CD14-positive monocyte (primary cell): Measurements from ENCODE around the gene ALDH1B1. TPM values are rescaled to one million over a fixed set of nuclear protein-coding genes. Genes with fewer than 3 reads are reported as not detected.

Experiments
- DNase-seq, 3 donors: peaks; one replicate each; pipeline ENCODE4 v3.0.0-alpha.2; 2011 to 2022
- H2AFZ ChIP-seq: 2 replicates; pipeline ENCODE4 v1.6.0; 2012; ENCODE audit warnings: mild to moderate bottlenecking, low read depth, low read length, inconsistent platforms; ENCODE audit not compliant: insufficient read depth, poor library complexity, severe bottlenecking
- H3K27ac ChIP-seq, 2 donors: 1 replicate in 1 of 2; 2 replicates in 1 of 2; pipeline ENCODE4 v1.5.1; 2012 to 2013; ENCODE audit warnings: low read length in 2 of 2, control low read depth in 1 of 2, inconsistent platforms in 1 of 2, low read depth in 1 of 2, mild to moderate bottlenecking in 1 of 2
- H3K27me3 ChIP-seq, 2 donors: one replicate each; pipeline versions ENCODE4 v1.6.0 to v1.6.1; 2011 to 2013; ENCODE audit warnings: low read length in 2 of 2; ENCODE audit not compliant: control insufficient read depth in 2 of 2, insufficient read depth in 2 of 2
- H3K36me3 ChIP-seq, 2 donors: replicated peaks in 1 of 2; 1 replicate in 1 of 2; 2 replicates in 1 of 2; pipeline versions ENCODE4 v1.5.1 to v1.6.1; 2012 to 2013; ENCODE audit warnings: low read length in 2 of 2, control low read depth in 1 of 2, inconsistent platforms in 1 of 2, mild to moderate bottlenecking in 1 of 2; ENCODE audit not compliant: insufficient read depth in 2 of 2, control insufficient read depth in 1 of 2
- H3K4me1 ChIP-seq, 2 donors: 1 replicate in 1 of 2; 2 replicates in 1 of 2; pipeline versions ENCODE4 v1.5.1 to v1.6.1; 2012 to 2013; ENCODE audit warnings: low read length in 2 of 2, control low read depth in 1 of 2, inconsistent platforms in 1 of 2, mild to moderate bottlenecking in 1 of 2, moderate library complexity in 1 of 2; ENCODE audit not compliant: insufficient read depth in 2 of 2, control insufficient read depth in 1 of 2
- H3K4me2 ChIP-seq: replicated peaks from 2 replicates; pipeline ENCODE3; 2012; ENCODE audit warnings: low read length, moderate library complexity, mild to moderate bottlenecking; ENCODE audit not compliant: poor library complexity, severe bottlenecking; ENCODE audit errors: extremely low read depth
- H3K4me3 ChIP-seq, 3 experiments: fragments of 200-600 bp in 1 of 3; sonication (generic) in 1 of 3; replicated peaks in 1 of 3; 1 replicate in 2 of 3; 2 replicates in 1 of 3; pipeline ENCODE4 v1.5.1; 2011 to 2013; ENCODE audit warnings: low read length in 3 of 3, mild to moderate bottlenecking in 3 of 3, control low read depth in 2 of 3, low read depth in 2 of 3, inconsistent platforms in 1 of 3, moderate library complexity in 1 of 3
- H3K79me2 ChIP-seq: 2 replicates; pipeline ENCODE4 v1.6.0; 2012; ENCODE audit warnings: mild to moderate bottlenecking, control low read depth, inconsistent platforms, low read length, moderate library complexity; ENCODE audit not compliant: insufficient read depth
- H3K9ac ChIP-seq: 2 replicates; pipeline ENCODE4 v1.6.0; 2017; ENCODE audit warnings: low read length, mild to moderate bottlenecking; ENCODE audit not compliant: insufficient read depth, poor library complexity, severe bottlenecking
- H3K9me3 ChIP-seq, 2 donors: replicated peaks in 1 of 2; 1 replicate in 1 of 2; 2 replicates in 1 of 2; pipeline versions ENCODE4 v1.5.1 to v1.6.1; 2012 to 2013; ENCODE audit warnings: low read length in 2 of 2, control low read depth in 1 of 2; ENCODE audit not compliant: control insufficient read depth in 1 of 2, insufficient read depth in 1 of 2
- H4K20me1 ChIP-seq: 2 replicates; pipeline ENCODE4 v1.6.0; 2012; ENCODE audit warnings: mild to moderate bottlenecking, low read length, control low read depth, moderate library complexity; ENCODE audit not compliant: insufficient read depth
- H3K27ac Mint-ChIP-seq, 7 donors: one replicate each; pipeline ENCODE4 v1.8.0; 2020; ENCODE audit warnings: mild to moderate bottlenecking in 7 of 7, mixed read lengths in 7 of 7, moderate library complexity in 6 of 7, inconsistent platforms in 2 of 7
- H3K27me3 Mint-ChIP-seq, 3 donors: one replicate each; pipeline ENCODE4 v1.8.0; 2021 to 2022; ENCODE audit warnings: low read depth in 3 of 3, mild to moderate bottlenecking in 3 of 3, mixed read lengths in 3 of 3, moderate library complexity in 3 of 3, inconsistent platforms in 1 of 3
- H3K36me3 Mint-ChIP-seq, 2 donors: one replicate each; pipeline ENCODE4 v1.8.0; 2020; ENCODE audit warnings: mixed read lengths in 2 of 2, inconsistent platforms in 1 of 2, mild to moderate bottlenecking in 1 of 2
- H3K4me1 Mint-ChIP-seq: one replicate; pipeline ENCODE4 v1.8.0; 2020; ENCODE audit warnings: mild to moderate bottlenecking, mixed read lengths
- H3K4me3 Mint-ChIP-seq, 2 donors: one replicate each; pipeline ENCODE4 v1.8.0; 2020; ENCODE audit warnings: mild to moderate bottlenecking in 2 of 2, mixed read lengths in 2 of 2, moderate library complexity in 1 of 2
- H3K9me3 Mint-ChIP-seq, 7 donors: one replicate each; pipeline ENCODE4 v1.8.0; 2020 to 2022; ENCODE audit warnings: mixed read lengths in 7 of 7, mild to moderate bottlenecking in 6 of 7, moderate library complexity in 6 of 7, inconsistent platforms in 2 of 7
- WGBS: methylation state at CpG from one replicate; pipeline ENCODE4 v1.1.5; 2013; ENCODE audit warnings: missing lambda C conversion rate; ENCODE audit not compliant: insufficient coverage; 5-methylcytosine and 5-hydroxymethylcytosine counted together
- intact Hi-C, 2 donors: fragments of 100-400 bp; cut with micrococcal nuclease; formaldehyde crosslinking; loops; one replicate each; pipeline versions ENCODE4 v1.15.0 to v1.15.1; 2023
- polyA minus RNA-seq: library from RNA; depleted of rRNA, polyadenylated mRNA; stranded (reverse); fragments of >200 nt; gene quantifications from 2 replicates; pipeline ENCODE4 v1.2.3, GENCODE V29; 2012
- polyA plus RNA-seq, 3 donors: library from polyadenylated mRNA; depleted of rRNA in 1 of 3; unstranded in 2 of 3; stranded (reverse) in 1 of 3; fragments of 300-500 nt in 2 of 3; fragments of >200 nt in 1 of 3; fragmentation: Illumina TruSeq in 2 of 3; gene quantifications; 1 replicate in 2 of 3; 2 replicates in 1 of 3; pipeline ENCODE4 v1.2.3, GENCODE V29; 2012 to 2021
- total RNA-seq, 12 experiments: library from RNA in 1 of 12; stranded (reverse) in 1 of 12; fragments of 120-200 nt in 1 of 12; gene quantifications; one replicate each; pipeline ENCODE4 v1.2.4 and lab custom pipeline; 2013 to 2026; ENCODE audit warnings: mixed read lengths in 6 of 12, inconsistent platforms in 1 of 12
- TF ChIP-seq, protein P1 (sequence below): fragments of 200-600 bp; IDR thresholded peaks from one replicate; pipeline ENCODE4 v1.8.0; 2022; ENCODE audit warnings: antibody characterized with exemption, mild to moderate bottlenecking

Gene ALDH1B1
- total RNA-seq (2013), result 1.9 TPM
- polyA plus RNA-seq (1 to 10 TPM in 2 of 3 donors, under 1 TPM in 1; 1.00 to 4.5 (median 3.8) TPM), polyA minus RNA-seq (2.4 and 3.1 TPM in 2 replicates), total RNA-seq (lab: John Stamatoyannopoulos, UW) (0.34 to 2.5 (median 1.1) reads per million in 11 experiments)

DNA sequence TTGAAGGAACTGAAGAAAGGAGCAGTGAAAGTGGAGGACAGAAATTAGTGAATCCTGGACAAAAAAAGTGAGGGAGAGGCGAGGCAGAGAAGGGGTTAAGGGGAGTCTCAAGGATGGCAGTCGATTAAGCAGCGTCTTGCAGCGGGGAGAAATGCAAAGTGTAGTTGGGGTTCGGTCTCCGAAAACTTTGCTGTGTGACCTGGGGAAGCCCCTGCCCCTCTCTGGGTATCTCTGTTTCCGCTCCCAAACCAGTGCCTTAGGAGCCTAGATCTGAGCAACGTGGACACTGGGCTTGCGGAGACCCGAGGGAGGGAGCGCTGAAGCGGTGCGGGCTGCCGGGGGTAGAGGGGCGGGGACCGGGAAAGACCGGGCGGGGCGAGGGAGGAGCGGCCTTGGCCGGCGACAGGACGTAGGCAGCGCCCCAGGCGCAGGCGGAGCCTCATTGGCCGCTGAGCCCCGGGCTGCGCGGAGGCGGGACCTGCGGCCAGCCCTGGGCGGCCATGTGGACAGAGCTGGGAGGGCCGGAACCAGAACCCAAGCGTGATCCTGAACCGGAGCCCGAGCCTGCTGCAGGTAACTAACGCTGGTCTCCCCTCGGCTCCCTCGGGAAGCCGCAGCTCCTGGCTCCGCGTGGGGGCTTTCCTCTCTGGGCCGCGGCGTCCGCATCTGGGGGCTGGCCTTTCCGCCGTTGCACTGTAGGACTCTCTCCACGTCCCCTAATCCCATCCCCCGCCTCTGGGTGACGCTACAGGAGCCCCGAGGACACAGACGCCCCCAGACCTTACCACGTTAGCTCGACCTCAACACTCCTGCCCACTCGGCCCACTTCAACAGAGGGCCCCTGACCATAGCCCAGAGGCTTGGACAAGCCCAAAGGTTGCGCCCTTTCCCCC lies at the start of gene ALDH1B1:
Gene ALDH1B1, plus strand, starts transcription at position 468 of the 893 bp plus-strand sequence. CDS start 3,047 bp downstream, outside the sequence.
- Histone ChIP-seq H3K79me2 (peaks cover 6% of the 10 kb centered on the region), H3K27ac (peak within 1 kb of the TSS in 1 of 2 donors; percentile 64), H3K27me3 (no peaks in the 10 kb centered on the region), H4K20me1 (no peaks in the 10 kb centered on the region), H3K4me3 (peak within 1 kb of the TSS; percentile 54 to 83 (median 63)), H3K36me3 (peaks cover 0 to 17% of the 10 kb centered on the region in 2 donors), H2AFZ (peak within 1 kb of the TSS; percentile 96), H3K9me3 (no peaks in the 10 kb centered on the region), H3K4me1 (peaks cover 10 to 15% of the 10 kb centered on the region in 2 donors), H3K9ac (peak within 1 kb of the TSS; percentile 73), H3K4me2 (peak within 1 kb of the TSS; percentile 93)
- under 1% methylated on average over 57 of the region's 58 CpGs for WGBS
- Mint-ChIP-seq H3K9me3 (peaks cover 0 to 3% (median 0%) of the 10 kb centered on the region in 7 donors), H3K27me3 (peaks cover 2 to 10% (median 8%) of the 10 kb centered on the region in 3 donors), H3K27ac (peak within 1 kb of the TSS; percentile 76 to 93 (median 84)), H3K4me3 (peak within 1 kb of the TSS; percentile 94 to 97), H3K36me3 (peaks cover 15 to 17% of the 10 kb centered on the region in 2 donors), H3K4me1 (peaks cover 18% of the 10 kb centered on the region)
- DNase-seq, result peak; percentile 64 to 85 (median 73)
- intact Hi-C loops, result loop anchor here (10.0 kb wide), 2 partner anchors 478 to 638 kb away; partner anchors contain the start of gene TRMT10B (in 1 of the 2)
- TF ChIP-seq, protein P1, sequence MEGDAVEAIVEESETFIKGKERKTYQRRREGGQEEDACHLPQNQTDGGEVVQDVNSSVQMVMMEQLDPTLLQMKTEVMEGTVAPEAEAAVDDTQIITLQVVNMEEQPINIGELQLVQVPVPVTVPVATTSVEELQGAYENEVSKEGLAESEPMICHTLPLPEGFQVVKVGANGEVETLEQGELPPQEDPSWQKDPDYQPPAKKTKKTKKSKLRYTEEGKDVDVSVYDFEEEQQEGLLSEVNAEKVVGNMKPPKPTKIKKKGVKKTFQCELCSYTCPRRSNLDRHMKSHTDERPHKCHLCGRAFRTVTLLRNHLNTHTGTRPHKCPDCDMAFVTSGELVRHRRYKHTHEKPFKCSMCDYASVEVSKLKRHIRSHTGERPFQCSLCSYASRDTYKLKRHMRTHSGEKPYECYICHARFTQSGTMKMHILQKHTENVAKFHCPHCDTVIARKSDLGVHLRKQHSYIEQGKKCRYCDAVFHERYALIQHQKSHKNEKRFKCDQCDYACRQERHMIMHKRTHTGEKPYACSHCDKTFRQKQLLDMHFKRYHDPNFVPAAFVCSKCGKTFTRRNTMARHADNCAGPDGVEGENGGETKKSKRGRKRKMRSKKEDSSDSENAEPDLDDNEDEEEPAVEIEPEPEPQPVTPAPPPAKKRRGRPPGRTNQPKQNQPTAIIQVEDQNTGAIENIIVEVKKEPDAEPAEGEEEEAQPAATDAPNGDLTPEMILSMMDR, result no peak

DNA sequence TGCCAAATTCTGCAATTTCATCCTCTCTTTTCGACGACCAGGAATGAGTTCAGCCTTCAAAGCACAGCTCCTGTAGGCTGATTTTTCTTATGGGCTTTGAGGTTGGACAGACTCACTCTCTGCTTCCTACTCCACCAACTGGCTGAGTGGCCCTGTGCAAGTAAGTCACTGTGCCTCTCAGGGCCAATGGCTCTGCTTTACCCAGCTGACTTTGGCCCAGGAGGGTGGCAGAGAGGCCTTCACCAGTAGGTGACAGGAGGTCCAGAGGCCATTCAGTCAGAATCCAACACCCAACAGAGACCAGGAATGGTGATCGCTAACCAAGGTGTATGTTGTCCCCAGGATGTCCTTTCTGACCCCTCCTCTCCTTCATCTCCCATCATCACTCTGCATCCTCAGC lies 49.5 kb upstream of the ALDH1B1 start:
- H4K20me1 ChIP-seq, result no peaks in the 10 kb centered on the region
- Mint-ChIP-seq H3K36me3 (no peaks in the 10 kb centered on the region), H3K4me1 (no peaks in the 10 kb centered on the region), H3K27me3 (peaks cover 2 to 10% (median 5%) of the 10 kb centered on the region in 3 donors), H3K4me3 (no peak overlapping the region), H3K27ac (peak overlapping the region in 1 of 7 donors; percentile 72), H3K9me3 (peaks cover 0 to 5% (median 0%) of the 10 kb centered on the region in 7 donors)
- 100% methylated on average over 1 of the region's 3 CpGs for WGBS
- H2AFZ ChIP-seq, result no peak overlapping the region
- no peaks in the 10 kb centered on the region for H3K36me3 ChIP-seq
- no peaks in the 10 kb centered on the region for H3K79me2 ChIP-seq
- H3K9ac ChIP-seq, result no peak overlapping the region
- H3K27ac ChIP-seq, result no peak overlapping the region
- intact Hi-C loops, result no loop called here
- no peaks in the 10 kb centered on the region for H3K9me3 ChIP-seq
- TF ChIP-seq, protein P1, result no peak
- DNase-seq, result no peak
- H3K4me3 ChIP-seq, result no peak overlapping the region
- no peaks in the 10 kb centered on the region for H3K4me1 ChIP-seq
- no peaks in the 10 kb centered on the region for H3K27me3 ChIP-seq
- no peak overlapping the region for H3K4me2 ChIP-seq
